ENCODE measurements around the gene AFF3.

The AFF3 gene

GRCh38 chr2:100052650-100053049 lies 89.7 kb downstream of the AFF3 start:
- peak overlapping the region; percentile 43; the same call in 1 of the 2 replicates for H3K9ac ChIP-seq (ENCODE audit: low read length)
- peaks cover 59% of the 10 kb centered on the region for H3K4me1 ChIP-seq (ENCODE audit: low read length)
- no peaks in the 10 kb centered on the region for H3K9me3 ChIP-seq (ENCODE audit: insufficient read depth, low read length)
- H3K79me2 ChIP-seq (ENCODE audit: low read length) = peaks cover 46% of the 10 kb centered on the region
- peaks cover 21% of the 10 kb centered on the region for H4K20me1 ChIP-seq (ENCODE audit: insufficient read depth, low read length)
- H3K27ac ChIP-seq (ENCODE audit: low read length) = peak overlapping the region; percentile 88
- no peak for TF ChIP-seq EZH2phosphoT487 (IDR thresholded peaks at IDR 0.05; ENCODE audit: low read depth)
- TF ChIP-seq CTCF (IDR thresholded peaks at IDR 0.05; ENCODE audit: low read depth, low read length) = no peak
- no peak overlapping the region for H2AFZ ChIP-seq (ENCODE audit: low read depth, low read length)
- H3K4me3 ChIP-seq (ENCODE audit: low read length) = peak overlapping the region; percentile 54
- H3K4me2 ChIP-seq (ENCODE audit: low read length) = peak overlapping the region; percentile 82
- peaks cover 23% of the 10 kb centered on the region for H3K36me3 ChIP-seq (replicated peaks; ENCODE audit: low read depth, low read length)
- H3K27me3 ChIP-seq (ENCODE audit: low read depth, low read length) = no peaks in the 10 kb centered on the region

GRCh38 chr2:100051253-100051652 lies 91.1 kb downstream of the AFF3 start:
- H3K9me3 ChIP-seq (ENCODE audit: insufficient read depth, low read length) = no peaks in the 10 kb centered on the region
- H3K79me2 ChIP-seq (ENCODE audit: low read length) = peaks cover 37% of the 10 kb centered on the region
- no peak overlapping the region for H3K4me2 ChIP-seq (ENCODE audit: low read length)
- no peaks in the 10 kb centered on the region for H3K27me3 ChIP-seq (ENCODE audit: low read depth, low read length)
- no peak overlapping the region for H3K4me3 ChIP-seq (ENCODE audit: low read length)
- no peak for TF ChIP-seq CTCF (IDR thresholded peaks at IDR 0.05; ENCODE audit: low read depth, low read length)
- no peak for TF ChIP-seq EZH2phosphoT487 (IDR thresholded peaks at IDR 0.05; ENCODE audit: low read depth)
- H3K4me1 ChIP-seq (ENCODE audit: low read length) = peaks cover 50% of the 10 kb centered on the region
- H3K27ac ChIP-seq (ENCODE audit: low read length) = no peak overlapping the region
- H3K9ac ChIP-seq (ENCODE audit: low read length) = no peak overlapping the region
- H4K20me1 ChIP-seq (ENCODE audit: insufficient read depth, low read length) = peaks cover 21% of the 10 kb centered on the region
- H3K36me3 ChIP-seq (replicated peaks; ENCODE audit: low read depth, low read length) = peaks cover 19% of the 10 kb centered on the region
- H2AFZ ChIP-seq (ENCODE audit: low read depth, low read length) = no peak overlapping the region

GRCh38 chr2:100050685-100051084 lies 91.7 kb downstream of the AFF3 start:
- Histone ChIP-seq H2AFZ (ENCODE audit: low read depth, low read length) (no peak overlapping the region), H3K4me3 (ENCODE audit: low read length) (no peak overlapping the region), H3K27me3 (ENCODE audit: low read depth, low read length) (no peaks in the 10 kb centered on the region), H3K36me3 (replicated peaks; ENCODE audit: low read depth, low read length) (peaks cover 23% of the 10 kb centered on the region), H3K9me3 (ENCODE audit: insufficient read depth, low read length) (no peaks in the 10 kb centered on the region), H3K4me1 (ENCODE audit: low read length) (peaks cover 44% of the 10 kb centered on the region), H3K27ac (ENCODE audit: low read length) (no peak overlapping the region), H3K4me2 (ENCODE audit: low read length) (no peak overlapping the region), H3K79me2 (ENCODE audit: low read length) (peaks cover 37% of the 10 kb centered on the region), H3K9ac (ENCODE audit: low read length) (no peak overlapping the region), H4K20me1 (ENCODE audit: insufficient read depth, low read length) (peaks cover 21% of the 10 kb centered on the region)
- TF ChIP-seq CTCF (IDR thresholded peaks at IDR 0.05; ENCODE audit: low read depth, low read length) = no peak
- no peak for TF ChIP-seq EZH2phosphoT487 (IDR thresholded peaks at IDR 0.05; ENCODE audit: low read depth)

GRCh38 chr2:100046961-100047947 lies 95.1 kb downstream of the AFF3 start:
- Histone ChIP-seq H4K20me1 (ENCODE audit: insufficient read depth, low read length) (peaks cover 11% of the 10 kb centered on the region), H3K4me1 (ENCODE audit: low read length) (peaks cover 28% of the 10 kb centered on the region), H3K27me3 (ENCODE audit: low read depth, low read length) (no peaks in the 10 kb centered on the region), H3K27ac (ENCODE audit: low read length) (no peak overlapping the region), H2AFZ (ENCODE audit: low read depth, low read length) (no peak overlapping the region), H3K9ac (ENCODE audit: low read length) (no peak overlapping the region), H3K79me2 (ENCODE audit: low read length) (peaks cover 42% of the 10 kb centered on the region), H3K9me3 (ENCODE audit: insufficient read depth, low read length) (no peaks in the 10 kb centered on the region), H3K36me3 (replicated peaks; ENCODE audit: low read depth, low read length) (peaks cover 29% of the 10 kb centered on the region), H3K4me2 (ENCODE audit: low read length) (no peak overlapping the region), H3K4me3 (ENCODE audit: low read length) (no peak overlapping the region)
- no peak for TF ChIP-seq CTCF (IDR thresholded peaks at IDR 0.05; ENCODE audit: low read depth, low read length)
- TF ChIP-seq EZH2phosphoT487 (IDR thresholded peaks at IDR 0.05; ENCODE audit: low read depth) = no peak
